Forelimb muscle (tissue), 1 donor: Measurements from ENCODE around the gene CHCT1. TPM values are rescaled to one million over a fixed set of nuclear protein-coding genes. Genes with fewer than 3 reads are reported as not detected.
"Not testable (repeated sequence)": the region's sequence is repeated elsewhere in the genome, so short reads cannot be mapped to it uniquely, and the experiment has no call there.

Experiments used
- DNase-seq: peaks from one replicate; pipeline ENCODE4 v3.0.0-alpha.2; 2013; ENCODE audit warnings: low read depth
- polyA plus RNA-seq: library from polyadenylated mRNA; unstranded; fragments of 120-200 nt; gene quantifications from one replicate; pipeline ENCODE4 v1.2.1, GENCODE V29; 2013; ENCODE audit not compliant: insufficient read length

Gene CHCT1
- polyA plus RNA-seq: not detected

DNA sequence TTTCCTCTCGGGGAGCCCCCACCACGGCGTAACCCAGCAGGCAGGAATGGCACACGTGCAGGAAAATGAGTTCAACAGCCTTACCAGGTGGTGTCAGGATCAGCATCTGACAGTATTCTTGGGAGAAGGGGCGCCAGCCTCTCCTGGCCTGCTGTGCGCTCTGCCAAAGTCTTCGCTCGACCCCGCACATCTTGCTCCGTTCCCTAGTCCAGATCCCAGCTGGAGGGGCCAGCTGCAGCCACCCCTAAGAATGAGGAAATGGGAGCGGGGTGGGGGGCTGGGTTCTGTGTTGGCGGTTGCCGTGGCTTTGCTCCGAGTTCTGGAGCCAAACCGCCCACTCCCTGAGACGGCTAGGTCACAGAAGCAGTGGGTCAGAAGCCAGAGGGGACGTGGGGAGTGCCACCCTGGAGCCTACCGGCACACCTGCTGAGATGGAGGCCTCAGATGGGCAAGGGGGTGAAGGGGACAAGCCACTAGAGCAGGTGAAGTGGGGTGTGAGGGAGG is at the start of gene CHCT1:
Gene CHCT1 (plus strand): TSS at position 328 of the 504 bp plus-strand sequence. CDS start 104 bp downstream, at position 432.
- DNase-seq: no peak

DNA sequence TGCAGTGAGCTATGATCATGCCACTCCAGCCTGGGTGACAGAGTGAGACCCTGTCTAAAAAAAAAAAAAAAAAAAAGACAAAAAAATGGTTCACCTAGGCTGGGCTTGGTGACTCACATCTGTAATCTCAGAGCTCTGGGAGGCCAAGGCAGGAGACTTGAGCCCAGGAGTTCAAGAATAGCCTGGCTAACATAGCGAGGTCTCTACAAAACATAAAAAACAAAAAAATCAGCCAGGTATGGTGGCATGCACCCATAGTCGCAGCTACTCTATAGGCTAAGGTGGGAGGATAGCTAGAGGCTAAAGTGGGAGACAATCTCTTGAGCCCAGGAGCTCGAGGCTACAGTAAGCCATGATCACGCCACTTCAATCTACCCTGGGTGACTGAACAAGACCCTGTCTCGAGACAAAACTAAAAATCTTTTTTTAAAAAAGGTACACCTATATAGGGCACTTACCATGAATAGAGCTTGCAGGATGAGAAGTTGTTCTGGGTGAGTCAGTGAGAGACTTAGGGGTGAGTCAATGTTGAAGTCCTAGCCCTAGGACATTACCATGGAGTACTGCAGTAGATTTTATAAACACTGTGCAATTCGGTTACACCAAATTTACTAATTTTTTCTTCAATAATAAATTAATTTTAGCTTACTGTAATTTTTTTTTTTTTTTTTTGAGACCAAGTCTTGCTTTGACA is 49.4 kb upstream of the CHCT1 start:
- DNase-seq: no peak

DNA sequence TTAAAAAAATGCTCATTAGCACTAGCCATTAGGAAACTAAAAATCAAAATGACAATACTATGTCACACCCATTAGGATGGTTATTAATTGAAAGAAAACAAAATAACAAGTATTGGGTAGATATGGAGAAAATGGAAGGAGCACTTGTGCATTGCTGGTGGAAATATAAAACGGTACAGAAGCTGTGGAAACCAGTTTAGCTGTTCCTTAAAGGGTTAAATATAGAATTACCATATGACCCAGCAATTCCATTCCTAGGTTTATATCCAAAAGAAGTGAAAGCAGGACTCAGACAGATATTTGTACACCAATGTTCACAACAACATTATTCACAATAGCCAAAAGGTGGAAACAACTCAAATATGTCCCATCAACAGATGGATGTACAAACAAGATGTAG is 44.1 kb upstream of the CHCT1 start:
- DNase-seq: not testable (repeated sequence)

DNA sequence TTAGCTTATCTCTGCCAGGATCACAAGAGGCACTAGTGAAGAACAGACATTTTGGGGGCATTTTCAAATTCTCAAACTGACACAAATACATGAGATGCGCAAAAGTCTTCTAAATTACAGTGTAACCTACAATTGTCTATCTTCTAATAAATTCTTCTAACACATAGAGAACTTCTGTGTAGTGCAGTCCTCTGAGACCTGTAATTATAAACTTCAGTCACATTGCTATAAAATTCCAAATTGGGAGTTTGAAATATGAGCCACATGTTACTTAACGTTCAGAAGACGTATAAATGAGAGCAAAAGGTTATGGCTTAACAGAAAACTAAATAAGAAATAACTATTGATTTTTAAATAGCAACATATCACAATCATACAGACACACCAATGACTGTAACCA is 42.8 kb upstream of the CHCT1 start:
- not testable (repeated sequence) for DNase-seq

DNA sequence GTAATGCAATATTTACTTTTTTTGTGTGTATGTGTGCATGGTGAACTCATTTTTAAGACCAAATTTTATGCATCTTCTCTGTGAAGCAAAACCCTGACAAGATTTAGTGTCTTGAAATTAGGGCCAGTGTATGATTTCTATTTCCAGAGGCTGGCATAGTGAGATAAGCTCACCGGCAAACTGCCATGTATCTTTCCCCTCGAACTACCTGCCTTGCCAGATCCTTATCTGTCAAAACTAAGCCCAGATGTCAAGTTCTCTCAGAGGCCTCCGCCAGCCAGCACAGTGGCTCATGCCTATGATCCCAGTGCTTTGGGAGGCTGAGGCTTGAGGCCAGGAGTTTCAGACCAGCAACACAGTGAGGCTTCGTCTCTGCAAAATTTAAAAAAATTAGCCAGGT is 40.3 kb upstream of the CHCT1 start:
- DNase-seq: no peak

DNA sequence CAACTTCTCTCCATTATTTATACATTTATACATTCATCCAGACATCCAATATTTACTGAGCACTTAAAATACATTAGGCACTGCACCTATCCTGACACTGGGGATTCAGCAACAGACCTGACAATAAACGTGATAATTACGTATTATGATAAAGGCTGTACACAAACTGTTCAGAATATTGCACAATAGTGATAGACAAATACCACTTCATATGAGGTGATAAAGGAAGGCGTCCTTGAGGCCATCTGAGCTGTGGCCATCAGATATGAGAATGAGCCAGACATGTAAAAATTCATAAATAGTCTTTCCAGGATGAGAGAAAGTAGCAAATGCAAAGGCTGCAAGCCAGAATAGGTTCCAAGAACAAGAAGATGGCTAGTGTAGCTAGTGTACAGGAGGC is 38.9 kb upstream of the CHCT1 start:
- no peak for DNase-seq

DNA sequence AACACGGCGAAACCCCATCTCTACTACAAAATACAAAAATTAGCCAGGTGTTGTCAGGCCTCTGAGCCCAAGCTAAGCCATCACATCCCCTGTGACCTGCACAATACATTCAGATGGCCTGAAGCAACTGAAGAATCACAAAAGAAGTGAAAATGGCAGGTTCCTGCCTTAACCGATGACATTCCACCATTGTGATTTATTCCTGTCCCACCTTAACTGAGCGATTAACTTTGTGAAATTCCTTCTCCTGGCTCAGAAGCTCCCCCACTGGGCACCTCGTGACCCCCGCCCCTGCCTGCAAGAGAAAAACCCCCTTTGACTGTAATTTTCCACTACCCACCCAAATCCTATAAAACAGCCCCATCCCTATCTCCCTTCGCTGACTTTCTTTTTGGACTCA is 37.4 kb upstream of the CHCT1 start:
- DNase-seq: not testable (repeated sequence)

DNA sequence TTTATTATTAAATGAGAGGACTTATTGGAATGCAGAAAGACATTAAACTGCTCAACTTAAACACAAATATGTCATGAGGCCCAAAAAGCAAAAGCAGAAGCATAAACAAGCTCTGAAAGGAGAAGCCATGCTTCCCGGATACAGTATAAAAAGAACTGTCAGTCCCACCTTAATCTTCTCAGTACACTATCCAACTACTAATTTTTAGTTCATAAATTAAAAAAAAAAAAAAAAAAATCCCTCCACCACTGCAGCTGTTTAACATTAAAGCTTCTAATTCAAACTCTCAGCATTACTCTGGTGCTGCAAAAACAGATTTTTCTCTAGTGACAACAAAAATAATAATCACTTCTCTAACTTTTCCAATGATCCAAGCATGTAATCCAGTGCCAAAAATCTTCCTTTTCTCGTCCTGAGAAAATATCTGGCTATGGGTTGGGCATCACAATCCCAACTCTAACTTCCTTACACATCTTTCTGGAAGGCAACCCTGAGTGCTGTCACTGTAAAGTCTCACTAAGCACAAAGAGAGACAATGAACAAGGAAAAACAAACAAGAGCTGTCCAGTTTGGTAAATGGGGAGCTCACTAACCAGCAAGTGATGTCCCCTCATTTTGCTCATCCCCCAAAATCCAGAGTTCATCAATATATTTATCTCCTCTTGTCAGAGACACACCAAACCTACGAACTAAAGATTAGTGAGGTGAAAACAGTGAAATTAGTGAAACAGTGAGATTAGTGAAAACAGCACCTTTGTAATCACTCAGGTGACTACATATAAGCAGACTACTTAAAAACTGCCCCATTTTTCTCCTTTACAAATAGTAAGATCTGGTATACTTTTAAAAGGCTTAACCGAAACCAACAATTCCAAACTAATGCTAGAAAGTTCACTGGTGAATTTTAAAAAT is 35.9 kb upstream of the CHCT1 start:
- no peak for DNase-seq

DNA sequence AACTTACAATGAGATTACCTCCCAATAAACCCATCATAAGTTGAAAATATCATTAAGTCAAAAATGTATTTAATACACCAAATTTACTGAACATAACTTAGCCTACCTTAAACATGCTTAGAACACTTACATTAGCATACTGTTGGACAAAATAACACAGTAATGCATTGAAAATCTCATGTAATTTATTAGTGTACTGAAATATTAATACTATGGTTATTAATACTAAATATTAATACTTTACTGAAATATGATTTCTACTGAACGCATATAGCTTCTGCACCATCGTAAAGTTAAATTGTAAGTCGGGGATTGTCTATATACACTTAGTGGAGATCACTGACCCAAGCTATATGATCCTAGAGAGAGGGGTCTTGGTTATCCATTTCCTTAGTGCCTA is 34.6 kb upstream of the CHCT1 start:
- DNase-seq: no peak

DNA sequence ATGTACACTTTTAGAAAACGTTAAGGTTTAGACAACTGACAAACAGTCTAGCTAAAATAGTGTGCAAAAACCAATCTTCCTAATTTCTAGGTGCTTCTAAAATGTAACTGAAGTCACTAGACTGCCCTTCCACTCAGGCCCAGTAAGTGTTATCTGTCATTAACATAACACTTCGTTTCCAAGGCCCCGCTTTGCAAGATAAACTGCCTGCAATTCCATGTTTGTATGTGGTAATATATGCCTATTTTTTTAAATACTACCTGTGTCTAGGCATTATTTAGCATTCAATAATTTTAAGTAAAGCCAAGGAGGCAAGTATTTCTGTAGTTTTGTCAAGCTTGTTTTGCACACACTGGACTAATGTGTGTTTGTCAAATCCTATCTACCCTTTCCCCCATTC is 33.5 kb upstream of the CHCT1 start:
- DNase-seq: no peak

DNA sequence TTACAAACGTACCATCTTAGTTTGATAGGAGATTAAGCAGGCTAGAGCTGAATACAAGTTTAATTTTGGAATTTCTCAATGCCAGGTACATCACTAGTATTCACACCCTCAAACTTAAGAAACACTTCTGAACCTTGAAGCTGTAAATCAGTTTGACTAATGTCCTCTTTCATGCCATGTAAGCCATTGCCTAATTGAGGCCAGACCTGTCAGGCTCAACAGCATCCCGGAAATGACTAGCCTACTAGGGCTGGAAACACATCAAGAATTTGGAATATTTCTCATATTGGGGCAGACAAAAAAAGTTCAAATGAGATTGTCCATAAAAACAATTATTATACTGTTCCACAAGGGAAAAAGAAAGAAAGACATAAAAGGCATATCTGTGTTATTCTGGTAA is 32.1 kb upstream of the CHCT1 start:
- no peak for DNase-seq

DNA sequence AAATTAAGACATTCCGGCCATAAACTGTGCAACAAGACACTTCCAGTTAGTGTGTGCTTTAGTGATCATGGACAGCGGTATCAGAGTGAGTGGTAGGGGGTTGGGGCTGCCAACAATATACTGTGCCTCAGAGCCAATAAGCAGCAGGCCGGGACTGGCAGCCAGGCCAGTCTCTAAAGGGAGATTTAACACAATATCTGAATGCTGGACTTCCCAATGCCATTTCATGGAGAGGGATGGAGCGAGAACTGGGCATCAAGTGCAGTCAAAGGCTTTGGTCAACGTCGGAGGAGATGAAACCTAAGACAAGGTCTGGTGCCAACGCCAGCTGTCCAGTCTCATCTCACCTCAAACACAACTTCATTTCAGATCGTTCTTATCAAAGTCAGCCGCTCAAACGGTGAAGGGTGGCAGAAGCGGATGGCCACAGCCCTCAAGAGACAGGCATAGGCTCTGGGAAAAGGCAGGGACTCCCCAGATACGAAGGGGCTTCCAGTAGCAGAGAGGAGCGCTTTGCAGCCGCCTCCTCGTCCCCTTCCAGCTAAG is 31.3 kb upstream of the CHCT1 start:
- no peak for DNase-seq

DNA sequence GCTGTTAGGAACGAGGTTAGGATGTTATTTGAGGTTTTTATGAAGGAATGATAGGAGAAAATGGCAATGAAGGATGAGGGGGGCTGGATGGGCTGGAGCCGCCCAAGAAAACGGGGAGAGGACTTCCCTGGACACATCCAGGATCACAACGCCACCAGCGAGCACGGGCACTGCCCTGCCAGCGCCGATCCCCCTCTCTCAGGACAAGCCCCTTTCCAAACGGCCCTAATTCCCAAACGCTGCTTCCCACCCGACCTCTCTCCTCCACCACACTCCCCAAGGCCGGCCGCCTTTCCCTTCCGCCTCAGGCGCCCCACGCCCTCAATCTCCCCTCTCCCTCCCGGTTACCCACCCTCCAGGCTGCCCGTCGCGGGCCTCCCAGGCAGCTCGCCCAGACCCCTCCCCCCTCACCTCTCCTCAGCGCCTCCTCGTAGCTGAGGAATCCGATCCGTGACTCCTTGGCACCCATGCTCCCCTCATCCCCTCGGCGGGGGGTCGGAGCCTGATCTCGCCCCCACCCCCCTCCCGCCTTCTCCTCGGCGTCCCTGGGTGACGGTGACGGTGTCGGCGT is 30.7 kb upstream of the CHCT1 start:
- DNase-seq: no peak

DNA sequence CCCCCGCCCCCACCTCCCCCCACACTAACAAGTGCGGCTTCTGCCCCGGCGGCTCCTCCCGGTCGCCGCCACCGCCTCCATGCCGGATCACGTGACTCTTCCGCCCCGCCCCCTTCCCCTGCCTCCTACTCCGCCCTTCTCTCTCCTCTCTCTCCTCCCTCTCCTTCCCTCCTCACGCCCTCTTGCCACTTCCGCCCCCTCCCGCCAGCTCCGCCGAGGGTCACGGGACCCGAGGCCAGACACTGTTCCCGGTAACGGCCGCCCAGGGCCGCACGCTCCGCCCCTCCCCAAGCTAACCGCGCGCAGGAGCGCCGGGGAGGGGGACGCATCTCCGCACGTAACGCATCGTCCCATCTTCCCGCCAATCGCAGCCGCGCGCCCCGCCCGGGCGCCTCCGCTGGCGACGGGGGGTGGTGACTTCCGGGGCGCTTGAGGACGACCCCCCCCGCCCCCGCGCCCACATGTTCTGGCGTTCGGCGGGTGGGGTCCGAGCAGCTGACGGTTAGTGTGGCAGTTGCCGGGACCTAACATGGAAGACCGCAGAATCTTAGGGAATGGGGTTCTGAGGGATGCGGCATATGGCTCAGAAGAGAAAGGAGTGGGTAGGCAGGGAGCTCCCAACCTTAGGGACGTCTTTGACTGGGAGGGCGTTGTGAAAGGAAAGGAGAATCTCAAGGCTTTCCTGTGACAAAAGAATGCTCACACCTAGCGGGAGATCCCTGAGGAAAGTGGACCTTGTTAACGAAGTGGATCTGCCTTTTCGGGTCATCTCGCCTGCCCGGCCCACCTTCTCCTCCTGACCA is 30.0 kb upstream of the CHCT1 start, which contains the start of gene USP32:
Gene USP32 (minus strand): TSS at position 92 of the 803 bp plus-strand sequence. CDS start 194 bp downstream, outside the sequence.
- DNase-seq: peak; percentile 82

DNA sequence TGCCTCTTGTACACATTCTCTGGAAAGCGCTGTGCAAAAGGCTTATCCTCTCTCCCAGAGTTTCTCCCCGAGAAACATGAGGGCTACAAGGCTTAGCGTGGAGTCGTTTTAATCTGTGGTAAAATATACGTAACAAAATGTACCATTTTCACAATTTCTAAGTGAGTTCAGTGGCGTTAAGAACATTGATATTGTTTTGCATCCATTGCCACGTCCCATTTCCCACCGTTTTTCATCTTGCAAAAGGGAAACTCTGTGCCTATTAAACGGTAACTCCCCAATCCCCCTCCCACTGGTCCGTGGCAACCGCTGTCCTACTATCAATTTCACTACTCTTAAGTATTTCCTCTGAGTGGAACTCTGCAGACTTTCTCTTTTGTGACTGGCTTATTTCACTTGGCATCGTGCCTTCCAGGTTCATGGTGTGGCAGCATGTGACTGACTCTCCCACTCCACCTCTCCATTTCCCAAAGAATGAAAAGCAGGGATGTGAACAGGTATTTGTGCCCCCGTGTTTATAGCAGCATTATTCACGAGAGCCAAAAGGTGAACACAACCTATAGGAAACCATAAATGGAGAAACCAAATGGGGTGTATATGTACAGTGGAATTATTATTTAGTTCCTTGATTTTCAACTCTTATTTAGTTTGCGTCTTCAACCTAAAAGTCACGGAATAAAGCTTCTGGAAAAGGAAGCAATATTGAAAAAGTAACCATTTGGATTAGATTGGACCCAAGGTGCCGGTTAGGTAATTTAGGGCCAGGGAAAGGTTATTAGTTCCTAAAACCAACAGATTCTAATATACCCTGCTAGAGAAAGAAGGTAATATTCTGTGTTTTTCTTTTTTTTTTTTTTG is 29.2 kb upstream of the CHCT1 start:
- DNase-seq: no peak

DNA sequence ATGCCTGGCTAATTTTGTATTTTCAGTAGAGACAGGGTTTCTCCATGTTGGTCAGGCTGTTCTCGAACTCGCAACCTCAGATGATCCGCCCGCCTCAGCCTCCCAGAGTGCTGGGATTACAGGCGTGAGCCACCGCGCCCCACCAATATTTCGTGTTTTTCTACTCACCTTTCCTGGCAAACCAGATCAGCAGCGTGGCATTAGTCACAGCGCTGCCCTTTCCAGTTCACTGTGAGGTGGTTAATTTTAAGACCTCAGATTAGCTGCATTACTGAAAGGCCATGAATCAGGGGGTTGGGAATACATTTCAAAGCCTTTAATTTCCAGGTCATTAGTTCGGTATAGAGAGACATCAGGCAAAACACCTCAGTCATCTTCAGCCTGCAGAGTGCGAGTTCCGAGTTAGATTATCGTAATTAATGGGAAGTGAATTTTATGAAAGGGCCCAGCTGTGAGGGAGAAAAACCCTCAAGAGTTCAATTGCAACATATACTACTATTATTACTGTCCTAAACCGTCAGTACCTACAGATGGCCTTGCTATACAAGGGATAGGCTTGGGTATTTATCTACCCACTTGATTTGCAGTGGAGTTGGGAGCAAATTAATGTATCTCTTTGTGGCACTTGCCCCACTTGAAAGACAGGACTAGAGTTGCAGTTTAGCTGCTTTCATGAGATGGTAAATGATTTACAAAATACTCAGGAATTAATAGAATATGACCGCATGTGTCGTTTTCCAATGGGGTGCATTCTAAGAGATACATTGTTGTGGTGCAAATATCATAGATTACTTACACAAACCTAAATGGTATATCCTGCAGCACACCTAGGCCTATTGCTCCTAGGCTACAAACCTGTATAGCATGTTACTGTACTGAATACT is 28.2 kb upstream of the CHCT1 start:
- DNase-seq: no peak

DNA sequence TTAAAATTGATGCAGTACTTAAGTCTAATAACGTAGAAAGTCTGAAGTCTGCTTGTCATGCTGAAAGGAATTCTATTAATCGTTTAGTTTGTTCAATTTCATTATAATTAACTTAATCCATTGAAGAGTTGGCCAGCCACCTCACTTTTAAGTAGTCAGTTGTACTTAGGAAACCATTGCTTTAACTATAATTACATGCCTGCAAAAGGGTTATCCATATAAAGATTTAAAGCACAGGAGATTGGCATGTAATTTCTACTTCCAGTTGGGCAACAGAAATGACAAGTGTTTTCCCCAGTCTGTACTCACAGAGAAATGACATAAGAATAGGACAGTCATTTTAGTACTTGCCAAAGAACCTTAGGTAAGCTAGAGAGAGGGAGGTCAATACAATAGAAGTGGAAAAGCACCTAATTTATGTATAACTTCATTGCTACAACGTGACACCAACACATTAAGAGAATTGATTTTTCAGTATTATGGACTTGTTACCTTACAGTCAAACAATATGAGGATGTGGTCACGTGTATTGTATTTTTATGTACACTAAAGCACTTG is 26.7 kb upstream of the CHCT1 start:
- no peak for DNase-seq

DNA sequence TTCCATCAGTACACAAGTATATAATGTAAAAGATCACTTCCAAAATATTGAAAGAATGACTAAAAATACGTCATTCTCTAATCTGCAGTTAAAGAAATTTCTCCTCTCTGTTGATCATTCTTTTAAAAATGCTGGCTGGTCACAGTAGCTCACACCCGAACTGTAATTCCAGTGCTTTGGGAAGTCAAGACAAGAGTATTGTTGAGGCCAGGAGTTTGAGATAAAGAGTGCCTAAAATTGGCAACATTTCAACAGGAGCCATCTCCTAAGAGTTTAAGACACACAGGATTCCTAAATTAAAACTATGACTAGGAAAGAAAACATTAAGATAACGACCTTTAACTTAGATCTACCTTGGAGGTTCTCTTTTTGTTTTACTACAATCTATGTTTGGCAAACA is 25.9 kb upstream of the CHCT1 start:
- DNase-seq: no peak
